ENCODE data around the gene SLC6A14.

Gene SLC6A14

GRCh38 chrX:116493271-116493670 is 56.9 kb downstream of the SLC6A14 start:
- TF ChIP-seq EZH2 (IDR thresholded peaks at IDR 0.05; ENCODE audit: borderline replicate concordance, low read length) (no peak), CTCF (IDR thresholded peaks at IDR 0.05; ENCODE audit: low read length) (no peak)
- no peaks in the 10 kb centered on the region for H4K20me1 ChIP-seq (ENCODE audit: insufficient read depth, low read length)
- H3K27me3 ChIP-seq (ENCODE audit: insufficient read depth, low read length): no peaks in the 10 kb centered on the region
- H2AFZ ChIP-seq (ENCODE audit: low read length): no peak overlapping the region
- no peaks in the 10 kb centered on the region for H3K36me3 ChIP-seq (ENCODE audit: insufficient read depth, low read length)
- no peak overlapping the region for H3K4me3 ChIP-seq (ENCODE audit: low read depth, low read length, poor library complexity, severe bottlenecking)
- H3K4me1 ChIP-seq (ENCODE audit: insufficient read depth, low read length, severe bottlenecking): no peaks in the 10 kb centered on the region
- no peak overlapping the region for H3K9ac ChIP-seq (ENCODE audit: low read length)
- H3K9me3 ChIP-seq (ENCODE audit: low read length): no peaks in the 10 kb centered on the region
- H3F3A ChIP-seq (ENCODE audit: insufficient read depth, low read length): no peaks in the 10 kb centered on the region
- H3K4me2 ChIP-seq (ENCODE audit: low read length): no peak overlapping the region
- H3K27ac ChIP-seq (ENCODE audit: low read depth, low read length, poor library complexity, severe bottlenecking): no peak overlapping the region
- no peaks in the 10 kb centered on the region for H3K79me2 ChIP-seq (ENCODE audit: insufficient read depth, low read length)
- H3K9me2 ChIP-seq (ENCODE audit: low read depth, low read length): no peaks in the 10 kb centered on the region

- TF ChIP-seq EZH2 (IDR thresholded peaks at IDR 0.05; ENCODE audit: borderline replicate concordance, low read length): no peak
- no peak for TF ChIP-seq CTCF (IDR thresholded peaks at IDR 0.05; ENCODE audit: low read length)
- Histone ChIP-seq H3K4me2 (ENCODE audit: low read length) (no peak overlapping the region), H3K36me3 (ENCODE audit: insufficient read depth, low read length) (no peaks in the 10 kb centered on the region), H2AFZ (ENCODE audit: low read length) (no peak overlapping the region), H4K20me1 (ENCODE audit: insufficient read depth, low read length) (no peaks in the 10 kb centered on the region), H3K4me3 (ENCODE audit: low read depth, low read length, poor library complexity, severe bottlenecking) (no peak overlapping the region), H3K27me3 (ENCODE audit: insufficient read depth, low read length) (no peaks in the 10 kb centered on the region), H3K4me1 (ENCODE audit: insufficient read depth, low read length, severe bottlenecking) (no peaks in the 10 kb centered on the region), H3K27ac (ENCODE audit: low read depth, low read length, poor library complexity, severe bottlenecking) (no peak overlapping the region), H3K9me2 (ENCODE audit: low read depth, low read length) (no peaks in the 10 kb centered on the region), H3K9me3 (ENCODE audit: low read length) (no peaks in the 10 kb centered on the region), H3K9ac (ENCODE audit: low read length) (no peak overlapping the region), H3F3A (ENCODE audit: insufficient read depth, low read length) (no peaks in the 10 kb centered on the region), H3K79me2 (ENCODE audit: insufficient read depth, low read length) (no peaks in the 10 kb centered on the region)
Observed at GRCh38 chrX:116499780-116500179, 63.4 kb downstream of the SLC6A14 start.

Measured in OCI-LY1 (cell line).